ENCODE results near the gene RPL27A. TPM values are rescaled to one million over a fixed set of nuclear protein-coding genes. Genes with fewer than 3 reads are reported as not detected.
A peak's percentile ranks its signal among the peaks of the same experiment; 100 is the strongest.

The RPL27A gene
- total RNA-seq, 1 donor from 2014 or later = 1,281 TPM

- DNase-seq (ENCODE audit: low read depth) = no peak
- no peak overlapping the region for H3K4me3 ChIP-seq (ENCODE audit: low read depth, low read length)
- TF ChIP-seq CTCF (IDR thresholded peaks at IDR 0.05; ENCODE audit: insufficient read depth, low read length, poor library complexity, severe bottlenecking) = no peak
- H3K36me3 ChIP-seq (ENCODE audit: control insufficient read depth, insufficient read depth, low read length) = no peaks in the 10 kb centered on the region
- H3K27me3 ChIP-seq (ENCODE audit: control insufficient read depth, insufficient read depth, low read length) = no peaks in the 10 kb centered on the region
Measured at GRCh38 chr11:8674859-8675258, 7.7 kb upstream of the RPL27A start.

- DNase-seq (ENCODE audit: low read depth) = no peak
- Histone ChIP-seq H3K36me3 (ENCODE audit: control insufficient read depth, insufficient read depth, low read length) (no peaks in the 10 kb centered on the region), H3K4me3 (ENCODE audit: low read depth, low read length) (no peak overlapping the region), H3K27me3 (ENCODE audit: control insufficient read depth, insufficient read depth, low read length) (no peaks in the 10 kb centered on the region)
- TF ChIP-seq CTCF (IDR thresholded peaks at IDR 0.05; ENCODE audit: insufficient read depth, low read length, poor library complexity, severe bottlenecking) = no peak
Measured at GRCh38 chr11:8676458-8676857, 6.1 kb upstream of the RPL27A start.

DNA sequence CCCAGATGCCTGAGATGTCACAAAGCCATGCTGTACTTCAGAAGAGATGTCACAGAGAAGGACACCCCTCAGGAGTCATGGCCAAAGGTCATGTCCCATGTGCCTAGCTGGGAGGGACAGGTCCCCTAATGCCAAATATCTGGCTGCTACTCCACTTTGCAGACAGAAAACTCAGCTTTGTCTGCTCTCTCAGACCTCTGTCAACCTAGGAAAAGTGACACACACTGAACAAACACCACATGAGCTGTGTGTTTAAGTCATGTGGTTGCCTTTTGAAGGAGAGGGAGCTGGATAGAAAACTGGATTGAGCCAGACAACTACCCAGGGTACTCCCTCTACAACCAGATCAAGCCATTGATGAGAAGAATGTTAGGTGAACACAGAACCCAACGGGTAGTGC is 3.6 kb upstream of the RPL27A start:
- no peaks in the 10 kb centered on the region for H3K36me3 ChIP-seq (ENCODE audit: control insufficient read depth, insufficient read depth, low read length)
- H3K27me3 ChIP-seq (ENCODE audit: control insufficient read depth, insufficient read depth, low read length) = no peaks in the 10 kb centered on the region
- no peak for TF ChIP-seq CTCF (IDR thresholded peaks at IDR 0.05; ENCODE audit: insufficient read depth, low read length, poor library complexity, severe bottlenecking)
- H3K4me3 ChIP-seq (ENCODE audit: low read depth, low read length) = no peak overlapping the region
- DNase-seq (ENCODE audit: low read depth) = no peak

DNA sequence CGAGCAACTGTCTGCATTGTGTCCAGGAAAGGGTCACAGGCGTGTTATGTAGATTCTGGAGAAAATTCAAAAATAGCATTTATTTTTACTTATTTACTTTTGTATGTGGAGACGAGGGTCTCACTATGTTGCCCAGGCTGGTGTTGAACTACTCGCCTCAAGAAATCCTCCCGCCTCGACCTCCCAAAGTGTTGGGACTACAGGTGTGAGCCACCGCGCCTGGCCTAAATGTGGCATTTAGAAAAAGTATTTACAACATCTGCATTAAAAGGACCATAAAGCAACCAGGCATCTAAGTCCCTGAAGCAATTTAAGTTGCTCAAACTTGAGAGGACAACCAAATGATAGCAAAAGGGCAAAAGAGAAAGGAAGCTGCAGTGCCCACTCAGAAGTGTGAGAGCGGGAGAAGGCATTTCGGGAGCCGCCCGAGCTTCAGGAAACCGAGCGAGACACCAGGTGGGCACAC is 722 bp upstream of the RPL27A start:
- Histone ChIP-seq H3K36me3 (ENCODE audit: control insufficient read depth, insufficient read depth, low read length) (no peaks in the 10 kb centered on the region), H3K4me3 (ENCODE audit: low read depth, low read length) (peak overlapping the region; percentile 90), H3K27me3 (ENCODE audit: control insufficient read depth, insufficient read depth, low read length) (no peaks in the 10 kb centered on the region)
- no peak for TF ChIP-seq CTCF (IDR thresholded peaks at IDR 0.05; ENCODE audit: insufficient read depth, low read length, poor library complexity, severe bottlenecking)
- no peak for DNase-seq (ENCODE audit: low read depth)

DNA sequence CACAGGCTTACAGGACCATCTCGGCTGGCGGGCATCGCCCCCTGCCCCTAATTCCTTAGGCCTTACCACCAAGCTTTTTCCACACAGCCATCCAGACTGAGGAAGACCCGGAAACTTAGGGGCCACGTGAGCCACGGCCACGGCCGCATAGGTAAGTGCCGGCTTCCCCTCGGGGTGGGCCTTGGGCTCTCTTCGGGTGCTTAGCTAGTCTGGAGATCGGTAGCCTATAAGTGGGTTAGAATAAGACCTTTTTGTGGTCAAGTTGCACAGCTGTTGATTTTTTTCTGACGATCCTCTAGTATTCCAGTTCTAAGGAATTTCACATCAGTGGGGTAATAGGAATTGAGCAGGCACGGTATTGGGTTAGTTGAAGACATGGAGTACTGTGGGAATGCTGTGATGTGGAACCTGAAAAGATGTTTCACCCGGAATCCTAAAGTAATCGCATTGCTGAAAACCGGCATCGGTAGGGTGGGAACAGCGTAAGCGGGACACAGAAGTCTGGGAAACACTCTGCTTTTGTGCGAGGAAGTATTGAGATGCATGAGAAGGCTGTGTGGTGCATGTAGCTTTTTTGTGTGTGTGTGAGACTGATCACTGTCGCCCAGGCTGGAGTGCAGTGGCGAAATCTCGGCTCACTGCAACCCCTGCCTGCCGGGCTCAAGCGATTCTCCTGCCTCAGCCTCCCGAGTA is 669 bp downstream of the RPL27A start:
- Histone ChIP-seq H3K27me3 (ENCODE audit: control insufficient read depth, insufficient read depth, low read length) (no peaks in the 10 kb centered on the region), H3K36me3 (ENCODE audit: control insufficient read depth, insufficient read depth, low read length) (no peaks in the 10 kb centered on the region), H3K4me3 (ENCODE audit: low read depth, low read length) (peak overlapping the region; percentile 90)
- DNase-seq (ENCODE audit: low read depth) = no peak
- no peak for TF ChIP-seq CTCF (IDR thresholded peaks at IDR 0.05; ENCODE audit: insufficient read depth, low read length, poor library complexity, severe bottlenecking)

All from kidney epithelial cell (primary cell).